NCI-H774 (cell line): ENCODE measurements around the gene CCNL2.
"Not testable (repeated sequence)": the region's sequence is repeated elsewhere in the genome, so short reads cannot be mapped to it uniquely, and the experiment has no call there.

Experiments
- DNase-seq: peaks from one replicate; lab custom pipeline; 2025; lab: John Stamatoyannopoulos, UW

Gene CCNL2

GRCh38 chr1:1419813-1420653 lies 20.9 kb upstream of the CCNL2 start:
- DNase-seq: no peak

GRCh38 chr1:1419363-1419812 lies 20.3 kb upstream of the CCNL2 start:
- no peak for DNase-seq

- no peak for DNase-seq
Measured at GRCh38 chr1:1418464-1419362, 19.6 kb upstream of the CCNL2 start.

GRCh38 chr1:1417825-1418463 lies 18.8 kb upstream of the CCNL2 start:
- not testable (repeated sequence) for DNase-seq

GRCh38 chr1:1417396-1417795 lies 18.3 kb upstream of the CCNL2 start:
- not testable (repeated sequence) for DNase-seq

- no peak for DNase-seq
Measured at GRCh38 chr1:1415751-1416150, 16.6 kb upstream of the CCNL2 start.

- not testable (repeated sequence) for DNase-seq
Measured at GRCh38 chr1:1412311-1412902, 13.3 kb upstream of the CCNL2 start.

- no peak for DNase-seq
Measured at GRCh38 chr1:1411626-1412025, 12.5 kb upstream of the CCNL2 start.

- DNase-seq: not testable (repeated sequence)
Measured at GRCh38 chr1:1410238-1410637, 11.1 kb upstream of the CCNL2 start.

GRCh38 chr1:1407636-1408318 lies 8.6 kb upstream of the CCNL2 start:
- no peak for DNase-seq

- DNase-seq: peak; percentile 80
Measured at GRCh38 chr1:1406821-1407635, 7.9 kb upstream of the CCNL2 start, which contains the start of gene MRPL20. TSS of gene MRPL20 (minus strand) at chr1:1407293. CDS start at chr1:1407217, 76 bp downstream.

GRCh38 chr1:1406101-1406820 lies 7.1 kb upstream of the CCNL2 start:
- no peak for DNase-seq

- DNase-seq: no peak
Measured at GRCh38 chr1:1403653-1404052, 4.5 kb upstream of the CCNL2 start.

GRCh38 chr1:1402901-1403392 lies 3.8 kb upstream of the CCNL2 start:
- DNase-seq: not testable (repeated sequence)

GRCh38 chr1:1402072-1402900 lies 3.2 kb upstream of the CCNL2 start:
- DNase-seq: peak; percentile 3

- no peak for DNase-seq
Measured at GRCh38 chr1:1401457-1402010, 2.4 kb upstream of the CCNL2 start.

- no peak for DNase-seq
Measured at GRCh38 chr1:1400576-1401456, 1.7 kb upstream of the CCNL2 start.
